HG03571 (cell line): ENCODE results near the gene PLEKHA8.

Experiments
- ATAC-seq: cut with Tn5 transposase; IDR thresholded peaks from one replicate; pipeline ENCODE4 v1.9.1; 2021; ENCODE audit not compliant: unreplicated experiment

The PLEKHA8 gene

GRCh38 chr7:30142710-30143109 is 114.5 kb downstream of the PLEKHA8 start:
- ATAC-seq = no peak

- ATAC-seq = no peak
These were observed 115.6 kb downstream of the PLEKHA8 start for GRCh38 chr7:30143748-30144251.

GRCh38 chr7:30144657-30145306 is 116.6 kb downstream of the PLEKHA8 start:
- ATAC-seq = no peak

GRCh38 chr7:30145426-30145970 is 117.3 kb downstream of the PLEKHA8 start:
- no peak for ATAC-seq

- ATAC-seq = no peak
These were observed 118.0 kb downstream of the PLEKHA8 start for GRCh38 chr7:30146127-30146612.

GRCh38 chr7:30147223-30147622 is 119.0 kb downstream of the PLEKHA8 start:
- no peak for ATAC-seq

GRCh38 chr7:30147785-30148184 is 119.6 kb downstream of the PLEKHA8 start:
- ATAC-seq = no peak

GRCh38 chr7:30148426-30148825 is 120.2 kb downstream of the PLEKHA8 start:
- ATAC-seq = no peak

GRCh38 chr7:30148951-30149459 is 120.8 kb downstream of the PLEKHA8 start:
- no peak for ATAC-seq

- ATAC-seq = no peak
These were observed 121.5 kb downstream of the PLEKHA8 start for GRCh38 chr7:30149640-30150272.

- no peak for ATAC-seq
These were observed 122.5 kb downstream of the PLEKHA8 start for GRCh38 chr7:30150711-30151110.

- no peak for ATAC-seq
These were observed 125.9 kb downstream of the PLEKHA8 start for GRCh38 chr7:30154111-30154587.

GRCh38 chr7:30155481-30155880 is 127.3 kb downstream of the PLEKHA8 start:
- no peak for ATAC-seq

- ATAC-seq = no peak
These were observed 129.0 kb downstream of the PLEKHA8 start for GRCh38 chr7:30157204-30157603.

GRCh38 chr7:30159163-30159562 is 131.0 kb downstream of the PLEKHA8 start:
- no peak for ATAC-seq

- no peak for ATAC-seq
These were observed 131.5 kb downstream of the PLEKHA8 start for GRCh38 chr7:30159698-30160143.

GRCh38 chr7:30160329-30160728 is 132.1 kb downstream of the PLEKHA8 start:
- no peak for ATAC-seq

- no peak for ATAC-seq
These were observed 133.9 kb downstream of the PLEKHA8 start for GRCh38 chr7:30162133-30162532.

- peak; percentile 29 for ATAC-seq
These were observed 134.5 kb downstream of the PLEKHA8 start for GRCh38 chr7:30162622-30163124.

GRCh38 chr7:30163231-30163894 is 135.2 kb downstream of the PLEKHA8 start:
- peak; percentile 38 for ATAC-seq

- ATAC-seq = peak; percentile 28
These were observed 136.4 kb downstream of the PLEKHA8 start for GRCh38 chr7:30164567-30164966.
